M059J (cell line): ENCODE data around the gene UHMK1. TPM values are rescaled to one million over a fixed set of nuclear protein-coding genes. Genes with fewer than 3 reads are reported as not detected.
"Not testable (repeated sequence)": the region's sequence is repeated elsewhere in the genome, so short reads cannot be mapped to it uniquely, and the experiment has no call there.

ENCODE experiments used
- DNase-seq: peaks from one replicate; pipeline ENCODE4 v3.0.0-alpha.2; 2012; ENCODE audit warnings: low read depth
- total RNA-seq: library from RNA; depleted of rRNA; stranded (reverse); fragments of >200 nt; shearing (Covaris generic); gene quantifications from 2 replicates; pipeline ENCODE4 v1.2.3, GENCODE V29; 2014; rRNA removed

Gene UHMK1
- total RNA-seq, 1 experiment from 2014 or later: 113 TPM

- DNase-seq: peak; percentile 17
These were observed 67.2 kb downstream of the UHMK1 start for GRCh38 chr1:162564762-162565218.

- no peak for DNase-seq
These were observed 67.8 kb downstream of the UHMK1 start for GRCh38 chr1:162565460-162565859.

- no peak for DNase-seq
These were observed 69.3 kb downstream of the UHMK1 start for GRCh38 chr1:162566870-162567269.

- DNase-seq: no peak
These were observed 71.2 kb downstream of the UHMK1 start for GRCh38 chr1:162568802-162569201.

- no peak for DNase-seq
These were observed 73.1 kb downstream of the UHMK1 start for GRCh38 chr1:162570718-162571117.

GRCh38 chr1:162571121-162571520 lies 73.5 kb downstream of the UHMK1 start:
- not testable (repeated sequence) for DNase-seq

GRCh38 chr1:162571696-162572095 lies 74.1 kb downstream of the UHMK1 start:
- no peak for DNase-seq

- no peak for DNase-seq
These were observed 75.5 kb downstream of the UHMK1 start for GRCh38 chr1:162573136-162573535.

GRCh38 chr1:162578071-162578700 lies 80.6 kb downstream of the UHMK1 start:
- DNase-seq: no peak

- no peak for DNase-seq
These were observed 81.3 kb downstream of the UHMK1 start for GRCh38 chr1:162578936-162579335.

Other genes with a start within 250 kb of the UHMK1 start
- gene SPATA46, start 121.0 kb upstream of the UHMK1 start, total RNA-seq: not detected in 2 replicates
- gene C1orf226, start 116.1 kb upstream of the UHMK1 start, total RNA-seq: 2.2 and 2.6 TPM in 2 replicates
- 0.05 and 0.71 TPM in 2 replicates for gene SH2D1B, start 85.7 kb upstream of the UHMK1 start, total RNA-seq
- 112 and 137 TPM in 2 replicates for gene UAP1, start 63.9 kb downstream of the UHMK1 start, total RNA-seq
- gene DDR2, start 134.6 kb downstream of the UHMK1 start, total RNA-seq: 21.9 and 32.3 TPM in 2 replicates